HG02884 (cell line): ENCODE data around the gene PPP1R7.
"Not testable (repeated sequence)": the region's sequence is repeated elsewhere in the genome, so short reads cannot be mapped to it uniquely, and the experiment has no call there.

Experiments
- ATAC-seq: cut with Tn5 transposase; IDR thresholded peaks from one replicate; pipeline ENCODE4 v1.9.1; 2021; ENCODE audit warnings: mild to moderate bottlenecking, moderate library complexity; ENCODE audit not compliant: unreplicated experiment

PPP1R7 gene

GRCh38 chr2:241191081-241191480 lies 40.8 kb downstream of the PPP1R7 start:
- no peak for ATAC-seq

GRCh38 chr2:241193271-241193670 lies 43.0 kb downstream of the PPP1R7 start:
- ATAC-seq: no peak

- no peak for ATAC-seq
These were observed 44.5 kb downstream of the PPP1R7 start for GRCh38 chr2:241194811-241195210.

- ATAC-seq: no peak
These were observed 45.4 kb downstream of the PPP1R7 start for GRCh38 chr2:241195506-241196130.

GRCh38 chr2:241197246-241197645 lies 47.0 kb downstream of the PPP1R7 start:
- not testable (repeated sequence) for ATAC-seq

- ATAC-seq: no peak
These were observed 47.7 kb downstream of the PPP1R7 start for GRCh38 chr2:241197947-241198346.

GRCh38 chr2:241198381-241199279 lies 48.4 kb downstream of the PPP1R7 start:
- no peak for ATAC-seq

GRCh38 chr2:241199286-241199685 lies 49.0 kb downstream of the PPP1R7 start:
- no peak for ATAC-seq

- ATAC-seq: no peak
These were observed 49.9 kb downstream of the PPP1R7 start for GRCh38 chr2:241199897-241200821.

GRCh38 chr2:241200822-241201395 lies 50.6 kb downstream of the PPP1R7 start:
- no peak for ATAC-seq

- ATAC-seq: no peak
These were observed 51.4 kb downstream of the PPP1R7 start for GRCh38 chr2:241201445-241202267.

GRCh38 chr2:241202268-241202585 lies 52.0 kb downstream of the PPP1R7 start:
- ATAC-seq: no peak

- ATAC-seq: no peak
These were observed 52.4 kb downstream of the PPP1R7 start for GRCh38 chr2:241202681-241203080.

- ATAC-seq: no peak
These were observed 53.1 kb downstream of the PPP1R7 start for GRCh38 chr2:241203218-241204009.

GRCh38 chr2:241204010-241204384 lies 53.7 kb downstream of the PPP1R7 start:
- no peak for ATAC-seq

GRCh38 chr2:241204490-241204889 lies 54.2 kb downstream of the PPP1R7 start:
- ATAC-seq: no peak

GRCh38 chr2:241205086-241205485 lies 54.8 kb downstream of the PPP1R7 start:
- no peak for ATAC-seq

GRCh38 chr2:241207151-241207550 lies 56.9 kb downstream of the PPP1R7 start:
- no peak for ATAC-seq

- ATAC-seq: no peak
These were observed 57.4 kb downstream of the PPP1R7 start for GRCh38 chr2:241207641-241208040.
